ENCODE measurements around the gene RNH1. TPM values are rescaled to one million over a fixed set of nuclear protein-coding genes. Genes with fewer than 3 reads are reported as not detected.

Gene RNH1
- total and polyA plus RNA-seq, 10 of the 15 experiments (the other 5 are each of a cell fraction or from before 2014, with no cell fraction given): 2.3 to 162 (median 72.1) TPM

DNA sequence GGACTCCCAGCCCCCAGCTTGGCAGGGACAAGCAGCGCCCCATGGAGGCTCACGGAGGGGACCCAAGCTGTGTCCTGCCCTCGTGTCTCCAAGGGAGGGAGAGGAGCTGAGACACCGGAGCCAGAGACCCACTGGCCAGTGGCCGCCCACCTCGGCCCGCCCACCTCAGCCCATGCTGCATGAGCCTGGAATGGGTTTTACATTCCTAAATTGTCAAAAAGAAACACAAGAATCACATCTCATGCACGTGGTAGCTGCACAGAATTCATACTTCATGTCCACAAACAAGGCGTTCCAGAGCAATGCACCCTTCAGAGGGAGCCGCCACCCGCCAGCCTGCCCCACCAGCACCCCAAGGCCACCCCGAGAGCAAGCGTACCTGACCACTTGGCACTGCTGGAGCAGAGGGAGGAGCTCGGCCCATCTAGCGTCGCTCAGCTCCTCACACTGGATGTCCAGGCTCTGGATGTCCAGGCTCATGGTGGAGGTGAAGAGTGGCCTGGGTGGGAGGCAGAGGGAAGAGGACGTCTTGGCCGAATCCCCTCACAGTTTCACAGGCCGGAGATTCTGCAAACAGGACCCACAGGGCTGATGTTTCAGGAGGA is 5.3 kb downstream of the RNH1 start:
- H3K27me3 ChIP-seq (replicated peaks in 1 of 2; ENCODE audit: control insufficient read depth in 2 of 2, insufficient read depth in 2 of 2, low read length in 1 of 2): no peaks in the 10 kb centered on the region
- SMC1A ChIA-PET (ENCODE audit: uncharacterized antibody, unreplicated experiment): no interaction called here
- H2AFZ ChIP-seq (ENCODE audit: control insufficient read depth, low read depth, low read length): no peak overlapping the region
- RAD21 ChIA-PET (ENCODE audit: unreplicated experiment): no interaction called here
- intact Hi-C loops (cut with micrococcal nuclease; ENCODE audit: unreplicated experiment) (no loop called here), in situ Hi-C loops (cut with MboI) (loop anchor here (5.0 kb wide), 1 partner anchor 49 kb away; the partner anchor contains the start of gene PTDSS2)
- H3K4me1 ChIP-seq (ENCODE audit: control insufficient read depth, insufficient read depth, low read length): peaks cover 23% of the 10 kb centered on the region
- POLR2A ChIA-PET: interaction anchor here (0.5 kb wide), 1 partner anchor 10 kb away, joined by 4 read pairs; no protein-coding TSS in a partner anchor
- WGBS (ENCODE audit: insufficient coverage, insufficient replicate concordance, low lambda C conversion rate, missing lambda C conversion rate): 97% methylated on average over 19 of the region's 19 CpGs
- DNase-seq (ENCODE audit: low read depth, low spot score) (no peak), FAIRE-seq (no peak), ATAC-seq (no peak)
- no peaks in the 10 kb centered on the region for H4K20me1 ChIP-seq (ENCODE audit: control insufficient read depth, insufficient read depth)
- H3K4me2 ChIP-seq (ENCODE audit: control insufficient read depth, insufficient read depth): no peak overlapping the region
- CTCF ChIA-PET: interaction anchor here (1.5 kb wide), 1 partner anchor 17 kb away, joined by 3 read pairs; no protein-coding TSS in a partner anchor
- no TSS peak for BruUV-seq (replicated peaks)
- no peaks in the 10 kb centered on the region; the same call in 2 of the 3 replicates for H3K9me3 ChIP-seq (replicated peaks; ENCODE audit: control insufficient read depth, insufficient read depth, low read length)
- no peak overlapping the region for H3K4me3 ChIP-seq
- H3K9ac ChIP-seq (ENCODE audit: control insufficient read depth, insufficient read depth, low read length): no peak overlapping the region
- peaks cover 19 to 44% of the 10 kb centered on the region in 2 experiments for H3K36me3 ChIP-seq (ENCODE audit: control insufficient read depth in 2 of 2, insufficient read depth in 2 of 2, low read length in 1 of 2)
- no peak overlapping the region for H3K27ac ChIP-seq (ENCODE audit: control insufficient read depth, insufficient read depth)
- peaks cover 36% of the 10 kb centered on the region for H3K79me2 ChIP-seq (ENCODE audit: control insufficient read depth, insufficient read depth, low read length)
- TF ChIP-seq FOS (IDR thresholded peaks at IDR 0.05; ENCODE audit: borderline replicate concordance, extremely low read depth, insufficient read length) (no peak), EZH2 (IDR thresholded peaks at IDR 0.05; ENCODE audit: borderline replicate concordance, control insufficient read depth, low read depth, low read length) (no peak), NR2F1 (conservative IDR thresholded peaks at IDR 0.05) (no peak), EGR1 (IDR thresholded peaks at IDR 0.05; ENCODE audit: borderline replicate concordance in 1 of 2, low read depth in 2 of 2, low read length in 2 of 2) (no peak), CHD2 (IDR thresholded peaks at IDR 0.05; ENCODE audit: borderline replicate concordance, low read depth, low read length) (no peak), MTA3 (IDR thresholded peaks at IDR 0.05; ENCODE audit: borderline replicate concordance, low read length) (no peak), ZZZ3 (IDR thresholded peaks at IDR 0.05; ENCODE audit: control insufficient read depth, insufficient read length, low read depth) (no peak), CHD1 (IDR thresholded peaks at IDR 0.05; ENCODE audit: low read depth, low read length) (no peak), MXI1 (IDR thresholded peaks at IDR 0.05; ENCODE audit: low read depth, low read length) (no peak), IKZF2 (IDR thresholded peaks at IDR 0.05) (no peak), KAT2A (conservative IDR thresholded peaks at IDR 0.05; ENCODE audit: control insufficient read depth, low read depth, low read length) (no peak), SP1 (IDR thresholded peaks at IDR 0.05; ENCODE audit: low read depth, low read length) (no peak), SMAD5 (IDR thresholded peaks at IDR 0.05; ENCODE audit: low read depth) (no peak)
- TF ChIP-seq, protein P1, sequence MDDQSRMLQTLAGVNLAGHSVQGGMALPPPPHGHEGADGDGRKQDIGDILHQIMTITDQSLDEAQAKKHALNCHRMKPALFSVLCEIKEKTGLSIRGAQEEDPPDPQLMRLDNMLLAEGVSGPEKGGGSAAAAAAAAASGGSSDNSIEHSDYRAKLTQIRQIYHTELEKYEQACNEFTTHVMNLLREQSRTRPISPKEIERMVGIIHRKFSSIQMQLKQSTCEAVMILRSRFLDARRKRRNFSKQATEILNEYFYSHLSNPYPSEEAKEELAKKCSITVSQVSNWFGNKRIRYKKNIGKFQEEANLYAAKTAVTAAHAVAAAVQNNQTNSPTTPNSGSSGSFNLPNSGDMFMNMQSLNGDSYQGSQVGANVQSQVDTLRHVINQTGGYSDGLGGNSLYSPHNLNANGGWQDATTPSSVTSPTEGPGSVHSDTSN (IDR thresholded peaks at IDR 0.05; ENCODE audit: insufficient replicate concordance, low read depth, low read length): no peak
- TF ChIP-seq, protein P2, sequence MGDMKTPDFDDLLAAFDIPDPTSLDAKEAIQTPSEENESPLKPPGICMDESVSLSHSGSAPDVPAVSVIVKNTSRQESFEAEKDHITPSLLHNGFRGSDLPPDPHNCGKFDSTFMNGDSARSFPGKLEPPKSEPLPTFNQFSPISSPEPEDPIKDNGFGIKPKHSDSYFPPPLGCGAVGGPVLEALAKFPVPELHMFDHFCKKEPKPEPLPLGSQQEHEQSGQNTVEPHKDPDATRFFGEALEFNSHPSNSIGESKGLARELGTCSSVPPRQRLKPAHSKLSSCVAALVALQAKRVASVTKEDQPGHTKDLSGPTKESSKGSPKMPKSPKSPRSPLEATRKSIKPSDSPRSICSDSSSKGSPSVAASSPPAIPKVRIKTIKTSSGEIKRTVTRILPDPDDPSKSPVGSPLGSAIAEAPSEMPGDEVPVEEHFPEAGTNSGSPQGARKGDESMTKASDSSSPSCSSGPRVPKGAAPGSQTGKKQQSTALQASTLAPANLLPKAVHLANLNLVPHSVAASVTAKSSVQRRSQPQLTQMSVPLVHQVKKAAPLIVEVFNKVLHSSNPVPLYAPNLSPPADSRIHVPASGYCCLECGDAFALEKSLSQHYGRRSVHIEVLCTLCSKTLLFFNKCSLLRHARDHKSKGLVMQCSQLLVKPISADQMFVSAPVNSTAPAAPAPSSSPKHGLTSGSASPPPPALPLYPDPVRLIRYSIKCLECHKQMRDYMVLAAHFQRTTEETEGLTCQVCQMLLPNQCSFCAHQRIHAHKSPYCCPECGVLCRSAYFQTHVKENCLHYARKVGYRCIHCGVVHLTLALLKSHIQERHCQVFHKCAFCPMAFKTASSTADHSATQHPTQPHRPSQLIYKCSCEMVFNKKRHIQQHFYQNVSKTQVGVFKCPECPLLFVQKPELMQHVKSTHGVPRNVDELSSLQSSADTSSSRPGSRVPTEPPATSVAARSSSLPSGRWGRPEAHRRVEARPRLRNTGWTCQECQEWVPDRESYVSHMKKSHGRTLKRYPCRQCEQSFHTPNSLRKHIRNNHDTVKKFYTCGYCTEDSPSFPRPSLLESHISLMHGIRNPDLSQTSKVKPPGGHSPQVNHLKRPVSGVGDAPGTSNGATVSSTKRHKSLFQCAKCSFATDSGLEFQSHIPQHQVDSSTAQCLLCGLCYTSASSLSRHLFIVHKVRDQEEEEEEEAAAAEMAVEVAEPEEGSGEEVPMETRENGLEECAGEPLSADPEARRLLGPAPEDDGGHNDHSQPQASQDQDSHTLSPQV (IDR thresholded peaks at IDR 0.05): no peak
